Loucy (cell line): ENCODE results near the gene ADCY6.
"Not testable (repeated sequence)": the region's sequence is repeated elsewhere in the genome, so short reads cannot be mapped to it uniquely, and the experiment has no call there.

Experiments used
- H2AFZ ChIP-seq: fragments of 200-600 bp; sonication (generic); 2 replicates; pipeline ENCODE4 v1.6.0; 2016; ENCODE audit warnings: antibody characterized with exemption, mild to moderate bottlenecking, low read length, moderate library complexity
- H3F3A ChIP-seq: fragments of 200-600 bp; 2 replicates; pipeline ENCODE4 v1.6.0; 2016; ENCODE audit warnings: antibody characterized with exemption, low read depth, mild to moderate bottlenecking
- H3K27me3 ChIP-seq: fragments of 200-600 bp; sonication (generic); 2 replicates; pipeline ENCODE4 v1.6.1; 2014; ENCODE audit warnings: low read length, mild to moderate bottlenecking; ENCODE audit not compliant: insufficient read depth, poor library complexity, severe bottlenecking
- H3K36me3 ChIP-seq: fragments of 200-600 bp; sonication (generic); 2 replicates; pipeline ENCODE4 v1.6.1; 2016; ENCODE audit warnings: low read length; ENCODE audit not compliant: insufficient read depth
- H3K4me1 ChIP-seq: fragments of 200-600 bp; sonication (generic); 2 replicates; pipeline ENCODE4 v1.5.1; 2014; ENCODE audit warnings: low read length, mild to moderate bottlenecking; ENCODE audit not compliant: insufficient read depth, poor library complexity, severe bottlenecking
- H3K4me2 ChIP-seq: fragments of 200-600 bp; sonication (generic); 2 replicates; pipeline ENCODE4 v1.6.0; 2014; ENCODE audit warnings: antibody characterized with exemption, low read length, low read depth, mild to moderate bottlenecking; ENCODE audit not compliant: poor library complexity, severe bottlenecking
- H3K4me3 ChIP-seq: fragments of 200-600 bp; sonication (generic); 2 replicates; pipeline ENCODE4 v1.5.1; 2014; ENCODE audit warnings: low read length, mild to moderate bottlenecking, mixed read lengths; ENCODE audit not compliant: poor library complexity, severe bottlenecking
- H3K79me2 ChIP-seq: fragments of 200-600 bp; sonication (generic); 2 replicates; pipeline ENCODE4 v1.6.1; 2014; ENCODE audit warnings: low read length; ENCODE audit not compliant: insufficient read depth
- H3K9ac ChIP-seq: fragments of 200-600 bp; sonication (generic); 2 replicates; pipeline ENCODE4 v1.6.0; 2014; ENCODE audit warnings: mild to moderate bottlenecking, low read depth, low read length, moderate library complexity; ENCODE audit not compliant: poor library complexity, severe bottlenecking
- H3K9me2 ChIP-seq: fragments of 200-600 bp; sonication (generic); replicated peaks from 2 replicates; pipeline ENCODE4 v1.6.1; 2016; ENCODE audit warnings: low read depth, low read length, mixed read lengths
- H3K9me3 ChIP-seq: fragments of 200-600 bp; sonication (generic); 2 replicates; pipeline ENCODE4 v1.6.1; 2014; ENCODE audit warnings: mild to moderate bottlenecking, antibody characterized with exemption, low read length, low read depth; ENCODE audit not compliant: insufficient read depth
- H4K20me1 ChIP-seq: fragments of 200-600 bp; sonication (generic); 2 replicates; pipeline ENCODE4 v1.6.0; 2014; ENCODE audit warnings: antibody characterized with exemption, low read length, mild to moderate bottlenecking; ENCODE audit not compliant: insufficient read depth, poor library complexity, severe bottlenecking
- CTCF ChIP-seq: fragments of 200-600 bp; sonication (generic); conservative IDR thresholded peaks from 2 replicates; pipeline ENCODE4 v1.5.1; 2014; ENCODE audit warnings: mild to moderate bottlenecking, antibody characterized with exemption, low read length
- EZH2phosphoT487 ChIP-seq: fragments of 200-600 bp; IDR thresholded peaks from 2 replicates; pipeline ENCODE4 v1.6.1; 2018; ENCODE audit warnings: antibody characterized with exemption, mild to moderate bottlenecking, moderate library complexity, borderline replicate concordance

ADCY6 gene

GRCh38 chr12:48736456-48736855, 52.4 kb downstream of the ADCY6 start:
- Histone ChIP-seq H3K4me1 (no peaks in the 10 kb centered on the region), H3K4me3 (no peak overlapping the region), H3K9me3 (no peaks in the 10 kb centered on the region), H3K36me3 (no peaks in the 10 kb centered on the region), H4K20me1 (no peaks in the 10 kb centered on the region), H3K9me2 (no peaks in the 10 kb centered on the region), H3K4me2 (no peak overlapping the region), H3F3A (no peaks in the 10 kb centered on the region), H3K27me3 (peaks cover 7% of the 10 kb centered on the region), H3K9ac (no peak overlapping the region), H3K79me2 (no peaks in the 10 kb centered on the region), H2AFZ (no peak overlapping the region)
- no peak for TF ChIP-seq CTCF
- TF ChIP-seq EZH2phosphoT487: no peak

GRCh38 chr12:48728807-48729206, 60.1 kb downstream of the ADCY6 start:
- TF ChIP-seq CTCF (no peak), EZH2phosphoT487 (no peak)
- Histone ChIP-seq H3K4me1 (no peaks in the 10 kb centered on the region), H3K27me3 (no peaks in the 10 kb centered on the region), H3K4me3 (no peak overlapping the region), H3K9ac (no peak overlapping the region), H3K36me3 (no peaks in the 10 kb centered on the region), H3F3A (no peaks in the 10 kb centered on the region), H4K20me1 (no peaks in the 10 kb centered on the region), H3K4me2 (no peak overlapping the region), H3K9me2 (no peaks in the 10 kb centered on the region), H3K79me2 (no peaks in the 10 kb centered on the region), H3K9me3 (no peaks in the 10 kb centered on the region), H2AFZ (no peak overlapping the region)

GRCh38 chr12:48720737-48721136, 68.2 kb downstream of the ADCY6 start:
- H3K9me3 ChIP-seq, H3K9me2 ChIP-seq, H3F3A ChIP-seq, H4K20me1 ChIP-seq, H2AFZ ChIP-seq, H3K9ac ChIP-seq, H3K36me3 ChIP-seq, H3K4me1 ChIP-seq, H3K27me3 ChIP-seq, H3K4me2 ChIP-seq, H3K4me3 ChIP-seq: not testable (repeated sequence)
- H3K79me2 ChIP-seq: peaks cover 12% of the 10 kb centered on the region

- not testable (repeated sequence) for H3K9me3 ChIP-seq, H2AFZ ChIP-seq, H3K9me2 ChIP-seq, H3K9ac ChIP-seq, H3K4me1 ChIP-seq, H3F3A ChIP-seq, H3K4me3 ChIP-seq, H3K4me2 ChIP-seq, H3K27me3 ChIP-seq, H3K36me3 ChIP-seq
- Histone ChIP-seq H4K20me1 (peaks cover 13% of the 10 kb centered on the region), H3K79me2 (peaks cover 17% of the 10 kb centered on the region)
Measured at GRCh38 chr12:48720171-48720570, 68.7 kb downstream of the ADCY6 start.

DNA sequence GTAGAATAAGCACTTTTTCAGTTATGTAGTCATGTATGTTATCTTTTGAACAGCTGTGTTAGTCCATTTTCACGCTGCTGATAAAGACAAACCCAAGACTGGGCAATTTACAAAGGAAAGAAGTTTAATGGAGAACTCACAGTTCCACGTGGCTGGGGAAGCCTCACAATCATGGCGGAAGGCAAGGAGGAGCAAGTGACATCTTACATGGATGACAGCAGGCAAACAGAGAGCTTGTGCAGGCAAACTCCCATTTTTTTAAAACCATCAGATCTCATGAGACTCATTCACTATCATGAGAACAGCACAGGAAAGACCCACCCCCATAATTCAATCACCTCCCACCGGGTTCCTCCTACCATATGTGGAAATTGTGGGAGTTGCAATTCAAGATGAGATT, 69.9 kb downstream of the ADCY6 start:
- peaks cover 25% of the 10 kb centered on the region for H4K20me1 ChIP-seq
- H3K36me3 ChIP-seq, H3K9ac ChIP-seq, H3K27me3 ChIP-seq, H3K4me2 ChIP-seq, H3K4me3 ChIP-seq, H3K9me3 ChIP-seq, H3K9me2 ChIP-seq, H2AFZ ChIP-seq, H3F3A ChIP-seq: not testable (repeated sequence)
- H3K4me1 ChIP-seq: peaks cover 12% of the 10 kb centered on the region
- H3K79me2 ChIP-seq: peaks cover 29% of the 10 kb centered on the region
